ENCODE data around the gene MMP10.

DNA sequence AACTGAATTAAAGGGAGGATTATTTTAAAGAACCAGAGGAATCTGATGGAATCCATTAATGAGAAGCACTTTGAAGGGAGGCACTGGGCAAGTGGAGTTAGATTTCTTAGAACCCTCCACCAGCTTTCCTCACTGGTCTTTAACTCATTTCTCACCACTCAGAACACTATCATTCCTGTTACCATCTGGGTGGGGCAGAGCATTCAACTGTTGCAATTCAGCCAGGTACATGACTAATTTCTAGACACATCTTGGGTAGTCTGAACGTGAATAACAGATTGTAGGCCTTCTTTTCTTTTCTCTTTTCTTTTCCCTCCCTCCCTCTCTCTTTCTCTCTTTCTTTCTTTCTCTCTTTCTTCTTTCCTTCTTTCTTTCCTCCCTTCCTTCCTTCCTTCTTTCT lies 33.1 kb upstream of the MMP10 start:
- TF ChIP-seq, protein P1, sequence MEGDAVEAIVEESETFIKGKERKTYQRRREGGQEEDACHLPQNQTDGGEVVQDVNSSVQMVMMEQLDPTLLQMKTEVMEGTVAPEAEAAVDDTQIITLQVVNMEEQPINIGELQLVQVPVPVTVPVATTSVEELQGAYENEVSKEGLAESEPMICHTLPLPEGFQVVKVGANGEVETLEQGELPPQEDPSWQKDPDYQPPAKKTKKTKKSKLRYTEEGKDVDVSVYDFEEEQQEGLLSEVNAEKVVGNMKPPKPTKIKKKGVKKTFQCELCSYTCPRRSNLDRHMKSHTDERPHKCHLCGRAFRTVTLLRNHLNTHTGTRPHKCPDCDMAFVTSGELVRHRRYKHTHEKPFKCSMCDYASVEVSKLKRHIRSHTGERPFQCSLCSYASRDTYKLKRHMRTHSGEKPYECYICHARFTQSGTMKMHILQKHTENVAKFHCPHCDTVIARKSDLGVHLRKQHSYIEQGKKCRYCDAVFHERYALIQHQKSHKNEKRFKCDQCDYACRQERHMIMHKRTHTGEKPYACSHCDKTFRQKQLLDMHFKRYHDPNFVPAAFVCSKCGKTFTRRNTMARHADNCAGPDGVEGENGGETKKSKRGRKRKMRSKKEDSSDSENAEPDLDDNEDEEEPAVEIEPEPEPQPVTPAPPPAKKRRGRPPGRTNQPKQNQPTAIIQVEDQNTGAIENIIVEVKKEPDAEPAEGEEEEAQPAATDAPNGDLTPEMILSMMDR (conservative IDR thresholded peaks at IDR 0.05; ENCODE audit: low read length): no peak
- TF ChIP-seq EZH2phosphoT487 (IDR thresholded peaks at IDR 0.05; ENCODE audit: borderline replicate concordance): no peak

Measured in Loucy (cell line).